GM18517 (cell line): ENCODE results near the gene PLCL1.

ENCODE experiments used
- ATAC-seq: cut with Tn5 transposase; IDR thresholded peaks from one replicate; pipeline ENCODE4 v1.9.1; 2021; ENCODE audit warnings: mild to moderate bottlenecking, moderate library complexity; ENCODE audit not compliant: unreplicated experiment

The PLCL1 gene

DNA sequence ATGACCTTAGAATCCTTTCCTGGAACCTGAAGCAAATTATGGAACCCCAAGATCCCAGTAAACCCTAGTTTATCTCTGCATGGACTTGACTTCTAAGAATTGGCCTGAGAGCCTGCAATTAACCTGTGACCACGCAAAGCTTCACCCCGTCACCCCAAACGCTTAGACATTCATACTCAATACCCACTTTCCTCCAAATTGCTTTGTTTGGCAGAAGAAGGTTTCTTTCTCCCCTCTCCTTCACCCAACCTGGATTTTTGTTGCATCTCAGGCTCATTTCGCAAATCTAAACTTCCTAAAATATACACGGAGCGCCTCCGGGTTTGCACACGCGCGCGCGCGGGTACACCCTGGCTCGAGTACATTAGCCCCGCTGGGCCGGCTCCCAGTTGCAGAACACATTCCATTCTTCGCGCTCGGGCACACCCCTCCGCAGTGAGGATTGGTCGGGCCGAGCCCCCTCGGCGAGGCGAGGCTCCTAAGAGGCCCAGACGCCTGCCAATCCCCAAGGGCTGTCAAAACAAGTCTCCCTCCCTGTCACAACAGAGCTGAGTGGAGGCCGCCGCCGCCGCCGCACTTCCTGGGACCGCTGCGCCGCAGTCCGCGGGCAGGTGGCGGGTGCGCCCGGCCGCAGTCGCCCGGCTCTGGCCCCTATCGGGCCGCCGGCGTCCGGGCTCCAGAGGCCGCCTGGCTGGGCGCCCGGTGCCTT, at the start of gene PLCL1:
TSS of gene PLCL1 (plus strand) at position 545 of the 709 bp plus-strand sequence.
- ATAC-seq = peak; percentile 99

DNA sequence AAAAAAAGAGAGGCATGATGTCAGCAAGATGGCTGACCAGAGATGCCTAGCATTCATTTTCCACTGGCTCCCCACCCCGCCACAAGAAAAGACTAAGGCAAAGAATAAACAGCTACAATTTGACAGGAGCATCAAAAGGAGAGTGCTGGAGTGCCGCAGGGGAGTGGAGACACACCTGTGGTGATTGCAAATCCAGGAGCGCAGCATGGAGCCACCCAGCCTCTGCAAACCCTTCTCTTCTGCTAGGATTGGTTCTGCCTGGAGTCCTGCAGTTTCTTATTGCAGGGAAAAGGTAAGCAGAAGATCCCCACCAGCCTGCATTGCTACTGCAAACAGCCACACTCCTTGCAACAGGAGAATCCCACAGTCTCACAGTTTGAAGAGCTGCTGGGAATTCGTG, 45.4 kb upstream of the PLCL1 start:
- no peak for ATAC-seq

DNA sequence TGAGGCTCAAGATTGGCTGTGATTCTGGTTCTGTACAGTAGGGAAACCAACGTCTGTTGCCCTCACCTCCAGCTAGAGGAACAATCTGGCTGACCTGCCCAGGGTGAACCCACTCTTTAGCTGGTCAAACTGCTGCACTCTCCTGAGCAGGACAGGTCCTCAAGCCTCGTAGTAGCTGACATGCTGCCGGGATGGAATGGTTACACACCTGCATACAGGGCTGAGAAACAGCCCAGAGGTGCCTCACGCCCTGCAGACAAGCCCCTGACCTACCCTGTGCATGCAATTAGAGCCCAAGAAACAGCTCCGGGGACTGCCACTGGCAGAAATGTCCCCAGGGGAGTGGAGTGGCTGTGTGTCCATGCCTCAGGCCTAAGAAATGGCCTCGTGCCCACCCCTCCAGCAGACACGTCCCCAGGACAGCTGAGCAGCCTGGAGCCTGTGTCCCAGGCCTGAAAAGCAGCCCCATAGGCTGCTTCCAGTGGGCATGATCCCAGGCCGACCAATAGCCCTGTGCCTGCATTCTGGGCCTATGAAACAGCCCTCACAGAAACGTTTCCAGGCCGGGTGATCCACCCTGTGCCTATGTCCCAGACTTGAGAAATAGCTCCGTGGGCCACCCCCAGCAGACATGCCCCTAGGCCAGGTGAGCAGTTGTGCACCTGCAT, 44.6 kb upstream of the PLCL1 start:
- no peak for ATAC-seq

DNA sequence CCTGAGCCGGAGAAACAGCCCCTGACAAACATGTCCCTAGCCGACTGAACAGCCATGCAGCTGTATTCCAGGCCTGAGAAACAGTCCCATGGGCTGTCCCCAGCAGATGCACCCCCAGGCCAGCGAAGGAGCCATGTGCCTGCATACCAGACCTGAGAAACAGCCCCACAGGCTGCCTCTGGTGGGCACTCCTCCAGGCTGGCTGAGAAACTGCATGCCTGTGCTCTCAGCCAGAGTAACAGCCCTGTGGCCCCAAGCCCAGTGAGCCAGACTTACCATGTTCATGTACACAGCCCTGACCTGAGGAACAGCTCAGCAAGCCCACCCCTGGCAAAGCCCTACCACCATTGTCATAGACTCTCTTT, 44.1 kb upstream of the PLCL1 start:
- no peak for ATAC-seq

DNA sequence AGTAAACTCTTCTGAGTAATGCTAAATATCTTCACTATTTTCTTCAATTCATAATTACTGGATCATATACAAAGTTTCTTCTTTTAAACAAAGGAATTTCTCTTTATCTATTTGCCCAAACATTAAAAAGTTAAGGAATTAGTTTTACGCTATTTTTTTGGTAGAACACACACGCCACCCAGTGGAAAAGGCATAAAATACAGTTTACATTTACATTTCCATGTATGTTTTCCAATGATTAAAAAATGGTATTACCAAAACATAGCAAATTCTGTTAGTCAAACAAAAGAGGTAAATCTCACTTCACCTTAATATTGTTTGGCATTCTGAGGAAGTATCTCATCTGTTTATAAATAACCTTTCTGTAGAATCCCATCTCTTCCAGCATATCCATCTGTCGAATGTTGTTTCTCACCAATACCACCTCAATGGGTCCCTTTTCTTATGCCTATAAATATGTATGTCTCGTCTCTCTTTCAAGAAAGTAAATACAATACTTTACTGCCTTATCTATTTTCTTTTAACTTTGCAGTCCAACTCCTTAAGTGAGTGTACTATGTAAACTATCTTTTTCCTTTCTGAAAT, 26.5 kb upstream of the PLCL1 start:
- ATAC-seq = no peak

GRCh38 chr2:197779261-197779660, 25.1 kb upstream of the PLCL1 start:
- no peak for ATAC-seq

- no peak for ATAC-seq
Observed at GRCh38 chr2:197782126-197782525, 22.3 kb upstream of the PLCL1 start.

DNA sequence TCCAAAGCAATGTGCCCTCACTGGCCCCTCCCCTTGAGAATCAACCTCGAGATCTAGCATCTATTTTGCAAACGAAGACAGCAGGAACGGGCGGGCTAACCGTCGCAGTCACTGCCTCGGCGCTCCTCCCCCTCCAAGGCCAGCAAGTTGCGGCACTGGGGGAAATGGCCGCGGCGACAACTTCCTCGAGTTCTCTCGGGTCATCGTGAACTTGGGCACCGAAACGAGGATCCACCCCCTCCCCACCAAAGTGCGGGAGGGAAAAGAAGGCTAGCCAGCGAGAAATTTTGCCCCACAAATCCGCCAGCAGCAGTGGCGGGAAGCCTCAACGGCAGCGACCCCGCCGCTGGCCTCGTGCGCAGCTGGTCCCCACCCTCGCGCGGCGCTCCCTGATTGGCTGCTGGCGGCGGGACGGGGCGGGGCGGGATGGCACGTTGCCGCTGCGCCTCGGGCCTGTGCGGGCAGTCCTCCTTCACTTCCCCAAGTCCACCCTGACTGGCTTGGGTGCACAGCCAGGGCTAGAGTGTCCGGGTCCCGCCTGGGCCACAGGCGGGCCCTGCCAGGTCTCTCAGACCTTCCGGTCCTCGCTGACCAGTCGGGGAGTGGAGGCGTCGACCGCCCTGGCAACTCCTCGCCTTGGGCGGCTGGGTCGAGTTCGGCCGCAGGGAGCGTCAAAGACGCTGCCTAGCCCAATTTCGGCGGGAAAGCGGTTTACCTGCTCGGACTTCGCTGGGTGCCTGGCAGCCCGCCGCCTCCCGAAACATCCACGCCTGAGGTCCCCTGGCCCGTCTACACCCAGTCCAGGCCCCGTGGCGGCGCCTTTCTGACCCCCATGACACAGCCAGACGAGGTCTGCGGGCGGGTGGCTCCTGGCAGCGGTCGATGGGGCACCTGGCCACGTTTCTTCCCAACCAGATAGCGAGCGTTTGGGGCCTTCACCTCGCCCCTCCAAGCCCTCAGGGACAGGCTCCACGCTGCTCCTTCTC, 19.1 kb upstream of the PLCL1 start, which contains the start of gene BOLL:
TSS of gene BOLL (minus strand) at position 364 of the 986 bp plus-strand sequence. CDS start 3,469 bp downstream, outside the sequence.
- ATAC-seq = no peak

DNA sequence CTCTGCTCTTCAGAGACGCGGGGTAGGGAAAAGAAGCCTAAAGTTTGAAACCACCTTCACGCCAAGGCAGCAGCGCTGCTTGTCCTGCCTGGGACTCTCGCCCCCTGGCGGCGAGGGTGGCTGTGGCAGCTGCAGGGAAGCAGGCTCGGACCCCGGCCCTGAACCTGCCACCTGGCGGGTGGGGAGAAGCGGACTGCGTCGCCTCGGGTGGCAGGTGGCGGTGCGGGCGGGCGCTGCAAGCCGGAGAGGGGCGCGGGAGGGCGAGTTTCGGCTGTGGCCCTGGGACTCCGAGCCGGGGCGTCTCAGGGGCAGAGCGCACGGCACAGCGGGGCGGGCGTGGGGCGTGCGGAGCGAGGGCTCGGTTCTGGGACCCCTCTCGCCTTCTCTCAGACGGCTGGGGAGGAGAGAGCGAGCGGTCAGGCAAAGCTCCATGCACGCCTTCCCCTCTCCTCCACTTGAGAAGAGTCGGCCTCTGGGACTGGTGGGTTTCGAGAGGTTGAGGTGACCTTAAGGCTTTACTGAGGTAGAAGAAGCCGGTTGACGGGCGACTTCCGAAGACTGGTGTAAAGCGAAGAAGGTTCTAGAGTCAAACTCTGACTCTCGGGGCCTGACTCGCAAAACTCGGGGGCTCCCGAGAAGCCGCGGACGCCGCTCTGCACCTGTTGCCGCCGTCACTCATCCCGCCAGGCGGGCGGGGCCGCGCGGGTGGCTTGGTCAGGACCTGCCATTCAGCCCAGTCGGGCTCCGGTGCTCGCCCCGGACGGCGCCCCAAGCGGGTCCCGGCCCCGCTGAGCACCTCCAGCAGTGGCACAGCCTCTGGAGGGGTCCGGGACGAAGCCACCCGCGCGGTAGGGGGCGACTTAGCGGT, 18.1 kb upstream of the PLCL1 start:
- peak; percentile 61 for ATAC-seq

GRCh38 chr2:197793456-197793855, 10.9 kb upstream of the PLCL1 start:
- ATAC-seq = no peak

GRCh38 chr2:197795277-197795676, 9.1 kb upstream of the PLCL1 start:
- no peak for ATAC-seq

DNA sequence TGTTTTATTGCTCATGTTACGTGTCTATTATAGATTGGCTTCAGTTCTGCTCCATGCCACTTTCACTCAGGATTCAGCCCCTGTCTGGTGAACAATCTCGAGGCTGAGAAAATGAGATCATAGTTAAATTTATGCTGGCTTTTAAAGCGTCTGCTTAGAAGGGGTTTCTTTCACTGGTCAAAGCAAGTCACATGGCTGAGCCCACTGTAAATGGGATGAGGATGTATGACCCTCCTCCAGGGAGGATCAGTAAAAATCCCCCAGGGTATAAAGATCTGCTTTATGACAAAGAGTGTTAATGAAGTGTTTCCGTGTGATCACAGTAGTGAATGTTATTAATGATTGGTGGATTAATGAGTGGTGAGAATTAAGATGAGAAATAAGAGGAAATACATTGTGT, 6.2 kb upstream of the PLCL1 start:
- ATAC-seq = no peak

DNA sequence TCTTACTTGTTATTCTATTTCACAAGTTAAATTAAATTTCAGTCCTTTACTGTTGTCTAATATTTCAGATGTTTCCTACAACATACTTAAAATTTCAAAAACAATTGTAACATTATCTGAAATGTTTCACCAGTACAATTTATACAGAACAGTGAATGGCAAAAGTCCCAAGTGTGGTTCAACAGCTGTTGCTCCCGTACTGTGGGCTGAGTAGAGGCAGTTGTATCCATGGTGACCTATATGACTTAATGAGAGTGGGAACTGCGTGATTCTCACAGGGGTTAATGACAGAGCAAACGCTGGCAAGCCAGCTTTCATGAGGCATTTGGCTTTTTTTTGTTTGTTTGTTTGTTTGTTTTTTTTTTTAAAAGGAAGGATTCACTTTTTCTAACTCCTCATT, 5.3 kb upstream of the PLCL1 start:
- ATAC-seq = no peak

GRCh38 chr2:197800091-197800490, 4.3 kb upstream of the PLCL1 start:
- no peak for ATAC-seq

DNA sequence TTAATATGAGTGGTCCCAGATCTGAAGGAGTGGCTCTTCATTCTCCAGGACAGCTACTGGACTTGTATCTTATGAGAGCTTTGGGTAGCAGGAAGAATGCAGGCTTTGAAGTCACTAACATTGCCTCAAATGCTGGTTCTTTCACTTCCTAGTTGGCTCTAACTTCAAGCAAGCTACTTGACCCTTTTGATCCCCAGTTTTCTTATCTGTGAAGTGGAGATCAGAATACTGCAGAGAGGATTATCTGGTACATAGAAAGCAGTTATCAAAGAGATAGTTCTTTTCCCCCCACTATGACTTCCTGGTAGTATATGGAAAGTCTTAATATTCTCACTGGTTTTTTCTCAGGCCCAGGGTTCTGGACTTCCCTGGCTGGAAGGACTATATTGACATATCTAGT, 3.4 kb upstream of the PLCL1 start:
- ATAC-seq = no peak

DNA sequence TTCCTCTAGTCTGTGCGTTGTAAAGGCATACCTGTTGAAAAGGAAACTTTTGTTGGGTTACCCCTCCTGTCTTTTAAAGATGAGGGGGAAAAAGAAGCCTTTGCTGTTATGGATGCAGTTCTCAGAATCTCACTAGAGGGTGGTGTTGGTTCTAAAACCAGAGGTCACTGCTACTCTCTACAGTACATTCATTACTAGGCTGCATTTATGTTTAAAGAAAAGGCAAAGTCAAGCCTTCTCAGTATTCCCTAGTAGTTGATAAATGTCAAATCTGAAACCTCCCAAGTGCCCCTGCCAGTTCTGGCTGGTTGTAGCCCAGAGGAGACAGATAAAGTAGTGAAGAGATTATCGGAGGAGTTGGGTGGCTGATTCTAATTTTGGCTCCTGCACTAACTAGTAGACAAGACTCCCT, 1.4 kb upstream of the PLCL1 start:
- no peak for ATAC-seq

GRCh38 chr2:197804758-197805714, 643 bp downstream of the PLCL1 start:
- peak; percentile 19 for ATAC-seq

- ATAC-seq = no peak
Observed at GRCh38 chr2:197805715-197806633, 1.6 kb downstream of the PLCL1 start.
